AML-193 (cell line): ENCODE data around the gene PACSIN1.

Experiments
- DNase-seq, 2 experiments: peaks; one replicate each; lab custom pipeline; 2025; lab: John Stamatoyannopoulos, UW

Gene PACSIN1

GRCh38 chr6:34581561-34581920 is 115.7 kb downstream of the PACSIN1 start:
- DNase-seq, result no peak

GRCh38 chr6:34583461-34583860 is 117.6 kb downstream of the PACSIN1 start:
- DNase-seq, result peak in 1 of 2 experiments; percentile 6

- DNase-seq, result no peak
Measured at GRCh38 chr6:34583861-34584604, 118.2 kb downstream of the PACSIN1 start.

- no peak for DNase-seq
Measured at GRCh38 chr6:34584694-34585093, 118.8 kb downstream of the PACSIN1 start.
